ENCODE results near the gene UBR7. TPM values are rescaled to one million over a fixed set of nuclear protein-coding genes. Genes with fewer than 3 reads are reported as not detected.

UBR7 gene
- total RNA-seq, 1 experiment from 2014 or later: 28.9 TPM

DNA sequence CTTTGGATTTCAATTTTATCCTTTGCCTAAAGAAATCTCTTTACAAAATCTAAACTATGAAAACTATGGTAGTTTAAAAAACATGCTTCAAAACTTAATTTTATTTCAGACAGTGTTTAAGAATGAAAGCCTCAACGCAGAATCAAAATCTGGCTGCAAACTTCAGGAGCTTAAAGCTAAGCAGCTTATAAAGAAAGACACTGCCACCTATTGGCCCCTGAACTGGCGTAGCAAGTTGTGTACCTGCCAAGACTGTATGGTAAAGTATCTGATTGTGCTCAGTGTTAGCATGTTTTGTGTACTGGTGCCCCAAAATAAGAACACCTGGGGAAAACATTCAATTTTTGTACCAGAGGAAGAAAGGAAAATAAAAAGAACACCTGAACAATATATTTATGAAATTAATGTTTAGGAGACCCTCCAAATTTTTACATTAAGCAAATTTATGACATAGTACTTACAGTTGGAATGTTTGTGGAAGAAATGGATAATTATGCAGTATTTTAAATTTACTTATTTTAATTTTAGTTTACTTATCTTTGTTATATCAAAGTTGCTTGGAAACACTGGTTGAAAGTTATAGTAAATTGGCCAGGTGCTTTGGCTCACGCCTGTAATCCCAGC is 12.2 kb downstream of the UBR7 start (continued):
- TF ChIP-seq, protein P1, sequence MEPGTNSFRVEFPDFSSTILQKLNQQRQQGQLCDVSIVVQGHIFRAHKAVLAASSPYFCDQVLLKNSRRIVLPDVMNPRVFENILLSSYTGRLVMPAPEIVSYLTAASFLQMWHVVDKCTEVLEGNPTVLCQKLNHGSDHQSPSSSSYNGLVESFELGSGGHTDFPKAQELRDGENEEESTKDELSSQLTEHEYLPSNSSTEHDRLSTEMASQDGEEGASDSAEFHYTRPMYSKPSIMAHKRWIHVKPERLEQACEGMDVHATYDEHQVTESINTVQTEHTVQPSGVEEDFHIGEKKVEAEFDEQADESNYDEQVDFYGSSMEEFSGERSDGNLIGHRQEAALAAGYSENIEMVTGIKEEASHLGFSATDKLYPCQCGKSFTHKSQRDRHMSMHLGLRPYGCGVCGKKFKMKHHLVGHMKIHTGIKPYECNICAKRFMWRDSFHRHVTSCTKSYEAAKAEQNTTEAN (CRISPR knock-in tag; IDR thresholded peaks at IDR 0.05): no peak
- TF ChIP-seq MYBL2 (CRISPR knock-in tag; IDR thresholded peaks at IDR 0.05) (no peak), SP1 (CRISPR knock-in tag; conservative IDR thresholded peaks at IDR 0.05) (no peak), TEAD4 (CRISPR knock-in tag; IDR thresholded peaks at IDR 0.05) (no peak), NR3C1 (CRISPR knock-in tag; conservative IDR thresholded peaks at IDR 0.05; ENCODE audit: low read depth) (no peak)
- TF ChIP-seq, protein P2, sequence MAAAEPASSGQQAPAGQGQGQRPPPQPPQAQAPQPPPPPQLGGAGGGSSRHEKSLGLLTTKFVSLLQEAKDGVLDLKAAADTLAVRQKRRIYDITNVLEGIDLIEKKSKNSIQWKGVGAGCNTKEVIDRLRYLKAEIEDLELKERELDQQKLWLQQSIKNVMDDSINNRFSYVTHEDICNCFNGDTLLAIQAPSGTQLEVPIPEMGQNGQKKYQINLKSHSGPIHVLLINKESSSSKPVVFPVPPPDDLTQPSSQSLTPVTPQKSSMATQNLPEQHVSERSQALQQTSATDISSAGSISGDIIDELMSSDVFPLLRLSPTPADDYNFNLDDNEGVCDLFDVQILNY (CRISPR knock-in tag; IDR thresholded peaks at IDR 0.05): no peak

DNA sequence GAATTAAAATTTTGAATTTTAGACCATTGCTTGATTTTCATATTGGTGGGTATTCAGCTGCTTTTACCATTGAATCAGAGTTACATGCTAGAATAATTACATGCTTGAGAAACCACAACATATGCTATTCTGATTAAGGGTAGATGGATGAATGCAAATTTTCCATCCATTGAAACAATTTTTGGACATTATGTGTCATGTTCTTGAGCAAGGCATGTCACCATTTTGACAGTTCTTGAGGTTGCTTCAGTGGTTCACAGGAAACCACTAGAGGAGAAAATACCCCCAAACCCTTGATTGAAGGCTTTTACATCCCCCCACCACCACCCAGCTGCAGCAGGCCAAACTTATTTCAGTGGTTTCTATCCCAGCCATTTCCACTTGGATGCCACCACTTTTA is 13.5 kb downstream of the UBR7 start:
- TF ChIP-seq ZBTB21 (CRISPR knock-in tag; IDR thresholded peaks at IDR 0.05; ENCODE audit: borderline replicate concordance): no peak
- no peak for TF ChIP-seq ESRRA (CRISPR knock-in tag; IDR thresholded peaks at IDR 0.05; ENCODE audit: borderline replicate concordance)
- TF ChIP-seq MYBL2 (CRISPR knock-in tag; IDR thresholded peaks at IDR 0.05): no peak
- ChIA-PET POLR2A (no interaction called here), CTCF (interaction anchor here (1.0 kb wide), 1 partner anchor 12 kb away, joined by 4 read pairs; no protein-coding TSS in a partner anchor)
- ATAC-seq (no peak), DNase-seq (ENCODE audit: low spot score) (no peak)
- H3K36me3 Mint-ChIP-seq: peaks cover 37% of the 10 kb centered on the region
- H3K27me3 Mint-ChIP-seq (ENCODE audit: low read depth): no peaks in the 10 kb centered on the region
- no peaks in the 10 kb centered on the region for H3K4me1 Mint-ChIP-seq
- H3K4me3 Mint-ChIP-seq: no peak overlapping the region
- no peaks in the 10 kb centered on the region for H3K9me3 Mint-ChIP-seq
- H3K27ac Mint-ChIP-seq: no peak overlapping the region

DNA sequence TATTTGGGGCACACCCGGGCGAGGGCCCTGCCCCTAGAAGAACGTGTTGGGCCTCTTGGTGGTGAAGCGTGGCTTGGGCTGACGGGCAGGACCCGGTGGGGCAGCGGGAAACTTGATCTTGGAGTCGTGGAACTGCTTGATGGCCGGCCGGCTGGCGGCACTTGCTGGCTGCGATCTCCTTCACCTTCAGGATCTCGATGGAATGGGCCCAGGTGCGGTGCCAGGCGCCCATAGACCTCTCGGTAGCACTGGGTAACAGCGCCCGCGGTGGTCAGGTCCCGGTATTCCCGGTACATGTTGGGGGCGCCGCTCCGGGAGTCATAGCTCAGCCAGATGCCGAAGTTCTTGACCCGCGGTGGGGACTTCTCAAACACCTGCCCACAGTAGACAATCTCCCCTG is 16.5 kb downstream of the UBR7 start:
- POLR2A ChIA-PET: no interaction called here

More for the DNA sequence above, 16.5 kb downstream of the UBR7 start:
- DNase-seq (ENCODE audit: low spot score) (no peak), ATAC-seq (no peak)
- Mint-ChIP-seq H3K27ac (no peak overlapping the region), H3K36me3 (peaks cover 45% of the 10 kb centered on the region), H3K9me3 (no peaks in the 10 kb centered on the region), H3K27me3 (ENCODE audit: low read depth) (no peaks in the 10 kb centered on the region), H3K4me1 (no peaks in the 10 kb centered on the region), H3K4me3 (no peak overlapping the region)
- no peak for TF ChIP-seq ZNF121 (CRISPR knock-in tag; IDR thresholded peaks at IDR 0.05)
- TF ChIP-seq, protein P3, sequence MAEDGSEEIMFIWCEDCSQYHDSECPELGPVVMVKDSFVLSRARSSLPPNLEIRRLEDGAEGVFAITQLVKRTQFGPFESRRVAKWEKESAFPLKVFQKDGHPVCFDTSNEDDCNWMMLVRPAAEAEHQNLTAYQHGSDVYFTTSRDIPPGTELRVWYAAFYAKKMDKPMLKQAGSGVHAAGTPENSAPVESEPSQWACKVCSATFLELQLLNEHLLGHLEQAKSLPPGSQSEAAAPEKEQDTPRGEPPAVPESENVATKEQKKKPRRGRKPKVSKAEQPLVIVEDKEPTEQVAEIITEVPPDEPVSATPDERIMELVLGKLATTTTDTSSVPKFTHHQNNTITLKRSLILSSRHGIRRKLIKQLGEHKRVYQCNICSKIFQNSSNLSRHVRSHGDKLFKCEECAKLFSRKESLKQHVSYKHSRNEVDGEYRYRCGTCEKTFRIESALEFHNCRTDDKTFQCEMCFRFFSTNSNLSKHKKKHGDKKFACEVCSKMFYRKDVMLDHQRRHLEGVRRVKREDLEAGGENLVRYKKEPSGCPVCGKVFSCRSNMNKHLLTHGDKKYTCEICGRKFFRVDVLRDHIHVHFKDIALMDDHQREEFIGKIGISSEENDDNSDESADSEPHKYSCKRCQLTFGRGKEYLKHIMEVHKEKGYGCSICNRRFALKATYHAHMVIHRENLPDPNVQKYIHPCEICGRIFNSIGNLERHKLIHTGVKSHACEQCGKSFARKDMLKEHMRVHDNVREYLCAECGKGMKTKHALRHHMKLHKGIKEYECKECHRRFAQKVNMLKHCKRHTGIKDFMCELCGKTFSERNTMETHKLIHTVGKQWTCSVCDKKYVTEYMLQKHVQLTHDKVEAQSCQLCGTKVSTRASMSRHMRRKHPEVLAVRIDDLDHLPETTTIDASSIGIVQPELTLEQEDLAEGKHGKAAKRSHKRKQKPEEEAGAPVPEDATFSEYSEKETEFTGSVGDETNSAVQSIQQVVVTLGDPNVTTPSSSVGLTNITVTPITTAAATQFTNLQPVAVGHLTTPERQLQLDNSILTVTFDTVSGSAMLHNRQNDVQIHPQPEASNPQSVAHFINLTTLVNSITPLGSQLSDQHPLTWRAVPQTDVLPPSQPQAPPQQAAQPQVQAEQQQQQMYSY (CRISPR knock-in tag; IDR thresholded peaks at IDR 0.05): no peak
- TF ChIP-seq, protein P4, sequence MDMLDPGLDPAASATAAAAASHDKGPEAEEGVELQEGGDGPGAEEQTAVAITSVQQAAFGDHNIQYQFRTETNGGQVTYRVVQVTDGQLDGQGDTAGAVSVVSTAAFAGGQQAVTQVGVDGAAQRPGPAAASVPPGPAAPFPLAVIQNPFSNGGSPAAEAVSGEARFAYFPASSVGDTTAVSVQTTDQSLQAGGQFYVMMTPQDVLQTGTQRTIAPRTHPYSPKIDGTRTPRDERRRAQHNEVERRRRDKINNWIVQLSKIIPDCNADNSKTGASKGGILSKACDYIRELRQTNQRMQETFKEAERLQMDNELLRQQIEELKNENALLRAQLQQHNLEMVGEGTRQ (CRISPR knock-in tag; IDR thresholded peaks at IDR 0.05): no peak
- no peak for TF ChIP-seq ATF1 (CRISPR knock-in tag; IDR thresholded peaks at IDR 0.05)
- TF ChIP-seq, protein P5, sequence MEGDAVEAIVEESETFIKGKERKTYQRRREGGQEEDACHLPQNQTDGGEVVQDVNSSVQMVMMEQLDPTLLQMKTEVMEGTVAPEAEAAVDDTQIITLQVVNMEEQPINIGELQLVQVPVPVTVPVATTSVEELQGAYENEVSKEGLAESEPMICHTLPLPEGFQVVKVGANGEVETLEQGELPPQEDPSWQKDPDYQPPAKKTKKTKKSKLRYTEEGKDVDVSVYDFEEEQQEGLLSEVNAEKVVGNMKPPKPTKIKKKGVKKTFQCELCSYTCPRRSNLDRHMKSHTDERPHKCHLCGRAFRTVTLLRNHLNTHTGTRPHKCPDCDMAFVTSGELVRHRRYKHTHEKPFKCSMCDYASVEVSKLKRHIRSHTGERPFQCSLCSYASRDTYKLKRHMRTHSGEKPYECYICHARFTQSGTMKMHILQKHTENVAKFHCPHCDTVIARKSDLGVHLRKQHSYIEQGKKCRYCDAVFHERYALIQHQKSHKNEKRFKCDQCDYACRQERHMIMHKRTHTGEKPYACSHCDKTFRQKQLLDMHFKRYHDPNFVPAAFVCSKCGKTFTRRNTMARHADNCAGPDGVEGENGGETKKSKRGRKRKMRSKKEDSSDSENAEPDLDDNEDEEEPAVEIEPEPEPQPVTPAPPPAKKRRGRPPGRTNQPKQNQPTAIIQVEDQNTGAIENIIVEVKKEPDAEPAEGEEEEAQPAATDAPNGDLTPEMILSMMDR (IDR thresholded peaks at IDR 0.05): no peak
- no peak for TF ChIP-seq KAT7 (CRISPR knock-in tag; IDR thresholded peaks at IDR 0.05; ENCODE audit: borderline replicate concordance)
- TF ChIP-seq, protein P6, sequence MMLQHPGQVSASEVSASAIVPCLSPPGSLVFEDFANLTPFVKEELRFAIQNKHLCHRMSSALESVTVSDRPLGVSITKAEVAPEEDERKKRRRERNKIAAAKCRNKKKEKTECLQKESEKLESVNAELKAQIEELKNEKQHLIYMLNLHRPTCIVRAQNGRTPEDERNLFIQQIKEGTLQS (CRISPR knock-in tag; conservative IDR thresholded peaks at IDR 0.05): no peak
- TF ChIP-seq, protein P7, sequence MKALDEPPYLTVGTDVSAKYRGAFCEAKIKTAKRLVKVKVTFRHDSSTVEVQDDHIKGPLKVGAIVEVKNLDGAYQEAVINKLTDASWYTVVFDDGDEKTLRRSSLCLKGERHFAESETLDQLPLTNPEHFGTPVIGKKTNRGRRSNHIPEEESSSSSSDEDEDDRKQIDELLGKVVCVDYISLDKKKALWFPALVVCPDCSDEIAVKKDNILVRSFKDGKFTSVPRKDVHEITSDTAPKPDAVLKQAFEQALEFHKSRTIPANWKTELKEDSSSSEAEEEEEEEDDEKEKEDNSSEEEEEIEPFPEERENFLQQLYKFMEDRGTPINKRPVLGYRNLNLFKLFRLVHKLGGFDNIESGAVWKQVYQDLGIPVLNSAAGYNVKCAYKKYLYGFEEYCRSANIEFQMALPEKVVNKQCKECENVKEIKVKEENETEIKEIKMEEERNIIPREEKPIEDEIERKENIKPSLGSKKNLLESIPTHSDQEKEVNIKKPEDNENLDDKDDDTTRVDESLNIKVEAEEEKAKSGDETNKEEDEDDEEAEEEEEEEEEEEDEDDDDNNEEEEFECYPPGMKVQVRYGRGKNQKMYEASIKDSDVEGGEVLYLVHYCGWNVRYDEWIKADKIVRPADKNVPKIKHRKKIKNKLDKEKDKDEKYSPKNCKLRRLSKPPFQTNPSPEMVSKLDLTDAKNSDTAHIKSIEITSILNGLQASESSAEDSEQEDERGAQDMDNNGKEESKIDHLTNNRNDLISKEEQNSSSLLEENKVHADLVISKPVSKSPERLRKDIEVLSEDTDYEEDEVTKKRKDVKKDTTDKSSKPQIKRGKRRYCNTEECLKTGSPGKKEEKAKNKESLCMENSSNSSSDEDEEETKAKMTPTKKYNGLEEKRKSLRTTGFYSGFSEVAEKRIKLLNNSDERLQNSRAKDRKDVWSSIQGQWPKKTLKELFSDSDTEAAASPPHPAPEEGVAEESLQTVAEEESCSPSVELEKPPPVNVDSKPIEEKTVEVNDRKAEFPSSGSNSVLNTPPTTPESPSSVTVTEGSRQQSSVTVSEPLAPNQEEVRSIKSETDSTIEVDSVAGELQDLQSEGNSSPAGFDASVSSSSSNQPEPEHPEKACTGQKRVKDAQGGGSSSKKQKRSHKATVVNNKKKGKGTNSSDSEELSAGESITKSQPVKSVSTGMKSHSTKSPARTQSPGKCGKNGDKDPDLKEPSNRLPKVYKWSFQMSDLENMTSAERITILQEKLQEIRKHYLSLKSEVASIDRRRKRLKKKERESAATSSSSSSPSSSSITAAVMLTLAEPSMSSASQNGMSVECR (CRISPR knock-in tag; IDR thresholded peaks at IDR 0.05; ENCODE audit: borderline replicate concordance): no peak
- TF ChIP-seq EMX1 (CRISPR knock-in tag; IDR thresholded peaks at IDR 0.05): no peak
- CTCF ChIA-PET: interaction anchor here (0.5 to 0.7 kb wide), 3 partner anchors 9 to 679 kb away, joined by 3 read pairs; no protein-coding TSS in a partner anchor
